ENCODE results near the gene RND2. TPM values are rescaled to one million over a fixed set of nuclear protein-coding genes. Genes with fewer than 3 reads are reported as not detected.
A peak's percentile ranks its signal among the peaks of the same experiment; 100 is the strongest.
"Not testable (repeated sequence)": the region's sequence is repeated elsewhere in the genome, so short reads cannot be mapped to it uniquely, and the experiment has no call there.

The RND2 gene
- total RNA-seq, 1 experiment from 2014 or later: 0.26 TPM

GRCh38 chr17:43000894-43001293 lies 24.1 kb upstream of the RND2 start:
- BruUV-seq (replicated peaks); CTCF ChIA-PET; H3K9me3 ChIP-seq (ENCODE audit: insufficient read depth, low read depth); H2AFZ ChIP-seq; DNase-seq; H3K4me3 ChIP-seq; H3K9me2 ChIP-seq (ENCODE audit: insufficient read depth); H3K27me3 ChIP-seq (ENCODE audit: insufficient read depth, low read depth); intact Hi-C loops (cut with micrococcal nuclease; ENCODE audit: unreplicated experiment): not testable (repeated sequence)
- peak overlapping the region; percentile 21; the same call in 1 of the 2 replicates for H3K27ac ChIP-seq
- H3K36me3 ChIP-seq (ENCODE audit: low read depth): peaks cover 50% of the 10 kb centered on the region
- H3K79me2 ChIP-seq (ENCODE audit: low read depth): peaks cover 34% of the 10 kb centered on the region
- peaks cover 33% of the 10 kb centered on the region for H3K4me1 ChIP-seq (replicated peaks; ENCODE audit: insufficient read depth)
- 0 out of 2 replicates have a peak overlapping the region, but pooled peaks have one; percentile 30 for H3K4me2 ChIP-seq
- peaks cover 25% of the 10 kb centered on the region for H4K20me1 ChIP-seq (ENCODE audit: insufficient read depth)
- peaks cover 83% of the 10 kb centered on the region for H3F3A ChIP-seq (ENCODE audit: insufficient read depth, low read depth)
- POLR2A ChIA-PET (ENCODE audit: unreplicated experiment): interaction anchor here (0.7 to 0.9 kb wide), 2 partner anchors 234 to 569 kb away, joined by 4 to 5 read pairs; no protein-coding TSS in a partner anchor

- peaks cover 25% of the 10 kb centered on the region for H4K20me1 ChIP-seq (ENCODE audit: insufficient read depth)
- H3K36me3 ChIP-seq (ENCODE audit: low read depth): peaks cover 49% of the 10 kb centered on the region
- BruUV-seq (replicated peaks): no TSS peak
- H3K4me1 ChIP-seq (replicated peaks; ENCODE audit: insufficient read depth): peaks cover 34% of the 10 kb centered on the region
- no peak overlapping the region for H2AFZ ChIP-seq
- no peak overlapping the region for H3K4me3 ChIP-seq
- no peaks in the 10 kb centered on the region for H3K9me3 ChIP-seq (ENCODE audit: insufficient read depth, low read depth)
- TF ChIP-seq EZH2 (IDR thresholded peaks at IDR 0.05; ENCODE audit: low read depth) (no peak), CTCF (conservative IDR thresholded peaks at IDR 0.05) (no peak)
- no peak overlapping the region for H3K4me2 ChIP-seq
- POLR2A ChIA-PET (ENCODE audit: unreplicated experiment): interaction anchor here (0.7 kb wide), 1 partner anchor 673 kb away, joined by 6 read pairs; no protein-coding TSS in a partner anchor
- intact Hi-C loops (cut with micrococcal nuclease; ENCODE audit: unreplicated experiment): no loop called here
- CTCF ChIA-PET: no interaction called here
- H3K79me2 ChIP-seq (ENCODE audit: low read depth): peaks cover 30% of the 10 kb centered on the region
- H3K9me2 ChIP-seq (ENCODE audit: insufficient read depth): no peaks in the 10 kb centered on the region
- DNase-seq: peak; percentile 46 to 77
- H3F3A ChIP-seq (ENCODE audit: insufficient read depth, low read depth): peaks cover 85% of the 10 kb centered on the region
- no peaks in the 10 kb centered on the region for H3K27me3 ChIP-seq (ENCODE audit: insufficient read depth, low read depth)
- H3K27ac ChIP-seq: peak overlapping the region; percentile 48
These were observed 21.4 kb upstream of the RND2 start for GRCh38 chr17:43003542-43004172.

- peak; percentile 73 to 81 for DNase-seq
- H4K20me1 ChIP-seq (ENCODE audit: insufficient read depth): peaks cover 13% of the 10 kb centered on the region
- TF ChIP-seq CTCF (conservative IDR thresholded peaks at IDR 0.05) (peak; percentile 48; the same call in 1 of the 2 replicates), EZH2 (IDR thresholded peaks at IDR 0.05; ENCODE audit: low read depth) (no peak)
- peak within 1 kb of the TSS; percentile 77 for H3K27ac ChIP-seq
- H3K4me3 ChIP-seq: peak within 1 kb of the TSS; percentile 75
- H2AFZ ChIP-seq: peak within 1 kb of the TSS; percentile 72
- peaks cover 21% of the 10 kb centered on the region for H3K36me3 ChIP-seq (ENCODE audit: low read depth)
- CTCF ChIA-PET: interaction anchor here (0.6 kb wide), 1 partner anchor 474 kb away, joined by 10 read pairs; no protein-coding TSS in a partner anchor
- peaks cover 6% of the 10 kb centered on the region; the same call in 1 of the 2 replicates for H3K79me2 ChIP-seq (ENCODE audit: low read depth)
- POLR2A ChIA-PET (ENCODE audit: unreplicated experiment): interaction anchor here (0.6 kb wide), 1 partner anchor 354 kb away, joined by 3 read pairs; no protein-coding TSS in a partner anchor
- TSS peak; percentile 10 for BruUV-seq (replicated peaks)
- intact Hi-C loops (cut with micrococcal nuclease; ENCODE audit: unreplicated experiment): no loop called here
- H3K4me1 ChIP-seq (replicated peaks; ENCODE audit: insufficient read depth): peaks cover 39% of the 10 kb centered on the region
- no peaks in the 10 kb centered on the region for H3K27me3 ChIP-seq (ENCODE audit: insufficient read depth, low read depth)
- peaks cover 73% of the 10 kb centered on the region for H3F3A ChIP-seq (ENCODE audit: insufficient read depth, low read depth)
- no peaks in the 10 kb centered on the region for H3K9me3 ChIP-seq (ENCODE audit: insufficient read depth, low read depth)
- no peaks in the 10 kb centered on the region for H3K9me2 ChIP-seq (ENCODE audit: insufficient read depth)
- H3K4me2 ChIP-seq: peak within 1 kb of the TSS; percentile 88
These were observed 18.1 kb upstream of the RND2 start, which contains the start of gene IFI35 for GRCh38 chr17:43006639-43007551. Gene IFI35 (plus strand): TSS chr17:43006784. CDS start chr17:43006948, 164 bp downstream.

All from PC-9 (cell line).